DND-41 (cell line): ENCODE measurements around the gene TECPR2.

ENCODE experiments used
- ATAC-seq: fragments of 200-7000 bp; cut with Tn5 transposase; 3 replicates; pipeline ENCODE4 v1.9.1; 2021; ENCODE audit warnings: low read depth; ENCODE audit not compliant: insufficient read depth
- DNase-seq: peaks from one replicate; pipeline ENCODE4 v3.0.0-alpha.2; 2020
- H2AFZ ChIP-seq: 2 replicates; pipeline ENCODE4 v1.6.0; 2012; ENCODE audit warnings: low read depth, low read length
- H3K27ac ChIP-seq: 2 replicates; pipeline ENCODE4 v1.5.1; 2012; ENCODE audit warnings: low read length, inconsistent platforms
- H3K27me3 ChIP-seq: fragments of 200-600 bp; sonication (generic); 2 replicates; pipeline ENCODE4 v1.6.0; 2012; ENCODE audit warnings: low read length, mild to moderate bottlenecking, inconsistent platforms; ENCODE audit not compliant: insufficient read depth, poor library complexity
- H3K36me3 ChIP-seq: 2 replicates; pipeline ENCODE4 v1.5.1; 2012; ENCODE audit warnings: low read length, inconsistent platforms; ENCODE audit not compliant: insufficient read depth
- H3K4me1 ChIP-seq: 2 replicates; pipeline ENCODE4 v1.5.1; 2012; ENCODE audit warnings: mild to moderate bottlenecking, low read length; ENCODE audit not compliant: insufficient read depth
- H3K4me2 ChIP-seq: 2 replicates; pipeline ENCODE4 v1.6.0; 2012; ENCODE audit warnings: mild to moderate bottlenecking, moderate library complexity, low read length, inconsistent platforms; ENCODE audit not compliant: insufficient read depth
- H3K4me3 ChIP-seq, 2 experiments: fragments of 200-600 bp in 1 of 2; shearing (Covaris generic) in 1 of 2; 2 replicates each; pipeline ENCODE4 v1.5.1; 2012 to 2016; ENCODE audit warnings: inconsistent platforms in 2 of 2, low read length in 2 of 2, mild to moderate bottlenecking in 2 of 2, low read depth in 1 of 2, moderate library complexity in 1 of 2
- H3K79me2 ChIP-seq: 2 replicates; pipeline ENCODE4 v1.6.0; 2012; ENCODE audit warnings: low read length, inconsistent platforms; ENCODE audit not compliant: insufficient read depth
- H3K9ac ChIP-seq: 2 replicates; pipeline ENCODE4 v1.6.0; 2012; ENCODE audit warnings: low read depth, mild to moderate bottlenecking, inconsistent platforms, low read length, moderate library complexity
- H3K9me3 ChIP-seq: 2 replicates; pipeline ENCODE4 v1.5.1; 2012; ENCODE audit warnings: low read length, moderate library complexity, mild to moderate bottlenecking, inconsistent platforms; ENCODE audit not compliant: insufficient read depth, severe bottlenecking
- H4K20me1 ChIP-seq: 2 replicates; pipeline ENCODE4 v1.6.0; 2012; ENCODE audit warnings: low read length; ENCODE audit not compliant: insufficient read depth
- EZH2 ChIP-seq: IDR thresholded peaks from 3 replicates; pipeline ENCODE4 v1.6.1; 2012; ENCODE audit warnings: borderline replicate concordance, low read depth, mild to moderate bottlenecking, moderate library complexity, low read length, inconsistent platforms; ENCODE audit not compliant: severe bottlenecking
- TF ChIP-seq, protein P1 (sequence below): IDR thresholded peaks from 2 replicates; pipeline ENCODE4 v1.5.1; 2012; ENCODE audit warnings: borderline replicate concordance, low read length, moderate library complexity, mild to moderate bottlenecking; ENCODE audit not compliant: poor library complexity, severe bottlenecking; ENCODE audit errors: extremely low read depth

TECPR2 gene

DNA sequence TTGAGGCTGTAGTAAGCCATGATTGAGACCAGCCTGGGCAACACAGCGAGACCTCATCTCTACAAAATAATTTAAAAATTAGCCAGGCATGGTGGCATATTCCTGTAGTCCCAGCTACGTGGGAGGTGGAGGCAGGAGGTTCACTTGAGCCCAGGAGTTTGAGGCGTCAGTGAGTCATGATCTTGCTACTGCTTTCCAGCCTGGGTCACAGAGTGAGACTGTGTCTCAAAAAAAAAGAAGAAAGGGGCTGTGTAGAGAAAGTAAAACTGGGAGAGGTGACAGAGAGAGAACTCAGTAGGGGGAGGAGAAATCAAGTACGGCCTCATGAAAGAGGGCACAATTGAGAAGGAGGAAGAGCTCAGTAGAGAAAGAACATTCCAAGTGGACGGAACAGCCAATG lies 12.4 kb downstream of the TECPR2 start:
- Histone ChIP-seq H3K4me2 (no peak overlapping the region), H3K4me3 (no peak overlapping the region), H3K4me1 (no peaks in the 10 kb centered on the region), H3K79me2 (no peaks in the 10 kb centered on the region), H3K27me3 (no peaks in the 10 kb centered on the region), H3K36me3 (peaks cover 21% of the 10 kb centered on the region), H4K20me1 (no peaks in the 10 kb centered on the region), H2AFZ (no peak overlapping the region), H3K9ac (no peak overlapping the region), H3K27ac (no peak overlapping the region), H3K9me3 (no peaks in the 10 kb centered on the region)
- no peak for TF ChIP-seq EZH2
- TF ChIP-seq, protein P1, sequence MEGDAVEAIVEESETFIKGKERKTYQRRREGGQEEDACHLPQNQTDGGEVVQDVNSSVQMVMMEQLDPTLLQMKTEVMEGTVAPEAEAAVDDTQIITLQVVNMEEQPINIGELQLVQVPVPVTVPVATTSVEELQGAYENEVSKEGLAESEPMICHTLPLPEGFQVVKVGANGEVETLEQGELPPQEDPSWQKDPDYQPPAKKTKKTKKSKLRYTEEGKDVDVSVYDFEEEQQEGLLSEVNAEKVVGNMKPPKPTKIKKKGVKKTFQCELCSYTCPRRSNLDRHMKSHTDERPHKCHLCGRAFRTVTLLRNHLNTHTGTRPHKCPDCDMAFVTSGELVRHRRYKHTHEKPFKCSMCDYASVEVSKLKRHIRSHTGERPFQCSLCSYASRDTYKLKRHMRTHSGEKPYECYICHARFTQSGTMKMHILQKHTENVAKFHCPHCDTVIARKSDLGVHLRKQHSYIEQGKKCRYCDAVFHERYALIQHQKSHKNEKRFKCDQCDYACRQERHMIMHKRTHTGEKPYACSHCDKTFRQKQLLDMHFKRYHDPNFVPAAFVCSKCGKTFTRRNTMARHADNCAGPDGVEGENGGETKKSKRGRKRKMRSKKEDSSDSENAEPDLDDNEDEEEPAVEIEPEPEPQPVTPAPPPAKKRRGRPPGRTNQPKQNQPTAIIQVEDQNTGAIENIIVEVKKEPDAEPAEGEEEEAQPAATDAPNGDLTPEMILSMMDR, result no peak
- ATAC-seq, result no peak
- no peak for DNase-seq

DNA sequence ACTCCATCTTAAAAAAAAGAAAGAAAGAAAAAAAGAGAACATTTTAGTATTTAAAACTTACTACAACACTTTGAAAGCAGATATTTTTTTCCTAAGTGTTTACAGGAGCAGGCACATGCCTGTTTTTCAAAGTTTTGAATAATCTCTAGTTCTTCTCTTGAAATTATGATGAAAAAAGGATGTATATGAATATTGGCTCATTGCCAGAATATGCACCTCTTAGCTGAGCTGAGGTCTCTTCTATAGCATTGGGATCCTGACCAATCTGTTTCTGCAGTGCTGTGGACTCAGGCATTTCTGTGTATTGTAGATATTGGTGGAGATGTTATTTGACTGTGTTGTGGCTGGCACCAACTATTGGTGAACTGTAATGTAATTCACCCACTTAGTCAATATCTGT lies 15.0 kb downstream of the TECPR2 start:
- DNase-seq, result no peak
- no peak overlapping the region for H3K4me3 ChIP-seq
- ATAC-seq, result no peak
- H3K9ac ChIP-seq, result no peak overlapping the region
- H3K36me3 ChIP-seq, result peaks cover 21% of the 10 kb centered on the region
- no peaks in the 10 kb centered on the region for H3K27me3 ChIP-seq
- H3K4me1 ChIP-seq, result no peaks in the 10 kb centered on the region
- no peaks in the 10 kb centered on the region for H3K79me2 ChIP-seq
- no peak overlapping the region for H2AFZ ChIP-seq
- no peaks in the 10 kb centered on the region for H4K20me1 ChIP-seq
- TF ChIP-seq EZH2, result no peak
- TF ChIP-seq, protein P1, result no peak
- no peaks in the 10 kb centered on the region for H3K9me3 ChIP-seq
- no peak overlapping the region for H3K4me2 ChIP-seq
- no peak overlapping the region for H3K27ac ChIP-seq

DNA sequence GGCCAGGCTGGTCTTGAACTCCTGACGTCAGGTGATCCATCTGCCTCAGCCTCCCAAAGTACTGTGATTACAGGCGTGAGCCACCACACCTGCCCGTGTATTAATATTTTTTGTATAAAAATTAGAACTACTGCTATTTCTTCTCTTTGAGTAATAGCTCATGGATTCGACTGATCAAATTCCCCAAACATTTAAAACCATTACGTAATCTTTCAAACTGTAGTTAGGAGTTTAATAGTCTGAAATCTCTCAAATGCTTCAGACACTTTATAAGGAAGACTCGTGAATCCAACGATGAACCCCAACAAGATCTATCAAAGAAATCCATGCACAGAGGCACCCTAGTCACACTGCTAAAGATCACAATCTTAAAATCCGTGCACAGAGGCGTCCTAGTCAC lies 16.1 kb downstream of the TECPR2 start:
- ATAC-seq, result no peak
- Histone ChIP-seq H3K4me2 (no peak overlapping the region), H3K9ac (no peak overlapping the region), H3K9me3 (no peaks in the 10 kb centered on the region), H3K4me3 (no peak overlapping the region), H3K27ac (no peak overlapping the region), H3K4me1 (no peaks in the 10 kb centered on the region), H3K36me3 (peaks cover 21% of the 10 kb centered on the region), H4K20me1 (no peaks in the 10 kb centered on the region), H3K79me2 (no peaks in the 10 kb centered on the region), H2AFZ (no peak overlapping the region), H3K27me3 (no peaks in the 10 kb centered on the region)
- TF ChIP-seq EZH2, result no peak
- TF ChIP-seq, protein P1, result no peak
- no peak for DNase-seq

DNA sequence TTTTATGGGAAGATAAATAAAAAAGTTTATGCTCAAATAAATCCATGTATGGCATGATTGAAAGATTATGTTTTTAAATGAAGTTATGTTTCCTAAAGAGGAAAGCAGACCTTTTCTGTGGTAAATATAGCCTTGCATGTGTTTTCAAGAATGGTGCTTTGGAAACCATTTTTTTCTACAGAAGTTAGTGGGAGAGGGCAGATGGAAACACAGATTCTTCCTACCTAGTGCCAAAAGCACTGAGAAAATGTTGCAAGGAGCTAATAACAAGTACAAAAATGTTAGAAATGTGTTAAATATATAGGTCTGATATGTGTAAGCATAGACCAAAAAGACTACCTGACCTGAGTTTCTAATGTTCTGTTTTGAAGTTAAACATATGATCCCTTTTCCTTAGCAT lies 24.3 kb downstream of the TECPR2 start:
- no peak for TF ChIP-seq EZH2
- TF ChIP-seq, protein P1, result no peak
- Histone ChIP-seq H3K4me3 (no peak overlapping the region), H3K36me3 (no peaks in the 10 kb centered on the region), H3K4me2 (no peak overlapping the region), H2AFZ (no peak overlapping the region), H3K4me1 (no peaks in the 10 kb centered on the region), H3K27ac (no peak overlapping the region), H3K27me3 (no peaks in the 10 kb centered on the region), H3K79me2 (no peaks in the 10 kb centered on the region), H3K9ac (no peak overlapping the region), H3K9me3 (no peaks in the 10 kb centered on the region), H4K20me1 (no peaks in the 10 kb centered on the region)
- ATAC-seq (no peak), DNase-seq (no peak)
